ENCODE measurements around the gene RASSF10.

The RASSF10 gene

DNA sequence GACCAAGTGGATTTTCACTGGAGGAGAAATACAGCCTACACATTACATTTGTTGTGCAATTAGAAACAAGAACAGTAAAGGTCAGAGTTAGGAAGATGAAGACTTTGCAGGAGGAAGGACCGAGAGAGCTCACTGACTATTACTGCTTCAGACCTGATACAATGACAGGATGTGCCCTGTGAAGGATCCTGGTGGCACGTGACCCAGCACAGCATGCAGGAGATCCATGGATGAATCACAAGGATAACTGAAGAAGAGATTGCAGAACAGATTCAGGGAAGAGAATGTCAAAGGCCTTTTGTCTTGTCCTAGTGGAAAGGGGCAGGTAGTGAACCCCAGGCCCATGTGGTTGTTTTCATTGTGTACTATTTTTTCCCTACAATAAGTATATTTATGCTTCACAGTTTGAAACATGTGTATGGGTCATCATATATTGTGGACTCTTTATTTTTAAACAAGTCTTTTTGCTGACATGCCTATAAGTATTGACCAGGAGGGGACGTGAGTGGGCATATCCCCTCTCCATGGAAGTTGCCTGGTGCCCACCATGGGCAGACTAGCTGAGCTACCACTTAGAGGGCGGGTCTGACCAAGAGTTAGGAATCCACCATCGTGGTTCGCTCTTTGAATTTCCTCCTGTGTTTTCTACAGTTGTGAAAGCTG, 44.3 kb downstream of the RASSF10 start:
- no peak for DNase-seq (ENCODE audit: low read depth in 4 of 4, low spot score in 1 of 4)

- no peak for DNase-seq (ENCODE audit: low read depth in 4 of 4, low spot score in 1 of 4)
Observed at GRCh38 chr11:13054278-13054677, 45.2 kb downstream of the RASSF10 start.

DNA sequence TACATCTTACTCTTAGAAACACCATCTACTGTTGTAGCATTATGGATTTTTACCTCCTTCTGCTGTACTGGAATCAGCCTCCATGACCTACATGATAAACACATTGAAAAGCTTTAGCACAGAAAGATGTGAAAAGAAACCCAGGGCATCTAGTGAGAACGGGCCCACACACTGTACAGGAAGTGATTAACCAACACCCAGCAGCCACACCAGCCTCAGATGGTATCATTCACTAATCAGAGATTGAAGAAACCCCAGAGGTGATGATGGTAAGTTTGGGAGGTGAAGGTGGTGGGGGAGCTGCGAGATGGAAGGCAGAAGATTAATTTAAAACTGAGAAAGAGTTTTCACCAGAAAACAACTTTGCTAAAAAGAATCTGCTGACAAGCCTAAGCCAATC, 46.1 kb downstream of the RASSF10 start:
- DNase-seq (ENCODE audit: low read depth in 4 of 4, low spot score in 1 of 4): no peak

GRCh38 chr11:13061294-13061990, 52.3 kb downstream of the RASSF10 start:
- no peak for DNase-seq (ENCODE audit: low read depth in 4 of 4, low spot score in 1 of 4)

Data from stimulated activated CD4-positive, alpha-beta T cell treated with anti-CD3 and anti-CD28 coated beads, Interleukin-1b, Interleukin-23, amount 100 ng/mL, for 24 hours (primary cell).